Measurements from ENCODE around the gene LLGL2.
"Not testable (repeated sequence)": the region's sequence is repeated elsewhere in the genome, so short reads cannot be mapped to it uniquely, and the experiment has no call there.

The LLGL2 gene

GRCh38 chr17:75524970-75525805, at the start of gene LLGL2:
TSS of gene LLGL2 (plus strand) at chr17:75525697. CDS start at chr17:75543427, 17,730 bp downstream.
- DNase-seq: peak; percentile 25 to 63

GRCh38 chr17:75475851-75476250, 49.6 kb upstream of the LLGL2 start:
- DNase-seq: no peak

GRCh38 chr17:75476271-75476671, 49.2 kb upstream of the LLGL2 start:
- DNase-seq: peak; percentile 56 to 83

- DNase-seq: no peak
Measured at GRCh38 chr17:75476752-75477489, 48.6 kb upstream of the LLGL2 start.

- not testable (repeated sequence) for DNase-seq
Measured at GRCh38 chr17:75477490-75477862, 48.0 kb upstream of the LLGL2 start.

GRCh38 chr17:75478508-75478907, 47.0 kb upstream of the LLGL2 start:
- no peak for DNase-seq

- no peak for DNase-seq
Measured at GRCh38 chr17:75480281-75480680, 45.2 kb upstream of the LLGL2 start.

- no peak for DNase-seq
Measured at GRCh38 chr17:75481194-75482068, 44.1 kb upstream of the LLGL2 start.

GRCh38 chr17:75482098-75482942, 43.2 kb upstream of the LLGL2 start:
- no peak for DNase-seq

- no peak for DNase-seq
Measured at GRCh38 chr17:75485688-75486087, 39.8 kb upstream of the LLGL2 start.

GRCh38 chr17:75486151-75486550, 39.3 kb upstream of the LLGL2 start:
- no peak for DNase-seq

GRCh38 chr17:75486951-75487350, 38.5 kb upstream of the LLGL2 start:
- DNase-seq: no peak

- DNase-seq: peak in 1 of 2 donors; percentile 30
Measured at GRCh38 chr17:75487351-75488070, 38.0 kb upstream of the LLGL2 start.

GRCh38 chr17:75488693-75489510, 36.6 kb upstream of the LLGL2 start:
- DNase-seq: no peak

- no peak for DNase-seq
Measured at GRCh38 chr17:75489511-75489955, 36.0 kb upstream of the LLGL2 start.

- DNase-seq: no peak
Measured at GRCh38 chr17:75490173-75490743, 35.2 kb upstream of the LLGL2 start.

GRCh38 chr17:75490953-75491649, 34.4 kb upstream of the LLGL2 start:
- DNase-seq: no peak

- DNase-seq: no peak
Measured at GRCh38 chr17:75491680-75492079, 33.8 kb upstream of the LLGL2 start.

- DNase-seq: no peak
Measured at GRCh38 chr17:75492555-75493168, 32.8 kb upstream of the LLGL2 start.

Data from hippocampal formation (tissue), 2 donors.